D721Med (cell line): ENCODE measurements around the gene TMEM176B.

Experiments
- DNase-seq: peaks from one replicate; pipeline ENCODE4 v3.0.0; 2011; ENCODE audit warnings: low spot score; ENCODE audit not compliant: insufficient read length
- FAIRE-seq: peaks from 2 replicates; lab custom pipeline; 2011; peaks lifted over from hg19 to GRCh38; lab: Jason Lieb, UNC
- TF ChIP-seq, protein P1 (sequence below): IDR thresholded peaks from 2 replicates; pipeline ENCODE4 v1.5.1; 2012; ENCODE audit warnings: mild to moderate bottlenecking, control low read depth; ENCODE audit not compliant: insufficient read depth; ENCODE audit errors: missing control alignments

TMEM176B gene

DNA sequence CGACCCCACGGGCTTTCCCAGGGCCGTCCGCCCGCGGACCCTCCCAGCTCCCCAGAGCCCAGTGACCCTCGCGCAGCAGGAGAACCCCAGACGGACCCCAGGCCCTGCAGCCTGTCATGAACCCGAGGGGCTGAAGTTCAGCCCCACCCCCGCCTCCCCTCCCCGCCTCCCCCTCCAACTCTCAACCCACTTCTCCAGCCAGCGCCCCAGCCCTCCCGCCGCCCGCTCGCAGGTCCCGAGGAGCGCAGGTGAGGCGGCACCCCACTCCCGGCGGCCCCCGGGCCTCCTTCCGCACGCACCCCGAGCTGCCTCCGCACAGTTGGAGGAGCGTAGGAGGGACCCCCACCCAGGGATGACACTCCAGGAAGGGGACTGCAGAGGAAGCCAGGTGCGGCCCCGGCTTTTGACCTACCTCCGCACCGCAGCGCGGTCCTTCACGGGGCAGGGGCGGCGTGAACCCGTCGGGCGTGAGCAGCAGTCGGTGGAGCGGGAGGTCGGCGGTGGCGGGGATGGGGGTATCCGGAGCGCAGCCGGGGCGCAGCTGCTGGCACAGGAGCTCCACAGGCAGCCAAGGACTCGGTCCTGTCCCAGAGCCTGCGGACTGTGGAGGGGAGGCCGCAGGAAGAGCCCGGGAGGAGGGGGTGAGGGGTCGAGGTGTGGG, 547 bp upstream of the TMEM176B start, which contains the start of gene TMEM176A:
TMEM176A (plus strand) TSS at position 189 of the 661 bp plus-strand sequence. CDS start 782 bp downstream, outside the sequence.
- DNase-seq (no peak), FAIRE-seq (no peak)
- TF ChIP-seq, protein P1, sequence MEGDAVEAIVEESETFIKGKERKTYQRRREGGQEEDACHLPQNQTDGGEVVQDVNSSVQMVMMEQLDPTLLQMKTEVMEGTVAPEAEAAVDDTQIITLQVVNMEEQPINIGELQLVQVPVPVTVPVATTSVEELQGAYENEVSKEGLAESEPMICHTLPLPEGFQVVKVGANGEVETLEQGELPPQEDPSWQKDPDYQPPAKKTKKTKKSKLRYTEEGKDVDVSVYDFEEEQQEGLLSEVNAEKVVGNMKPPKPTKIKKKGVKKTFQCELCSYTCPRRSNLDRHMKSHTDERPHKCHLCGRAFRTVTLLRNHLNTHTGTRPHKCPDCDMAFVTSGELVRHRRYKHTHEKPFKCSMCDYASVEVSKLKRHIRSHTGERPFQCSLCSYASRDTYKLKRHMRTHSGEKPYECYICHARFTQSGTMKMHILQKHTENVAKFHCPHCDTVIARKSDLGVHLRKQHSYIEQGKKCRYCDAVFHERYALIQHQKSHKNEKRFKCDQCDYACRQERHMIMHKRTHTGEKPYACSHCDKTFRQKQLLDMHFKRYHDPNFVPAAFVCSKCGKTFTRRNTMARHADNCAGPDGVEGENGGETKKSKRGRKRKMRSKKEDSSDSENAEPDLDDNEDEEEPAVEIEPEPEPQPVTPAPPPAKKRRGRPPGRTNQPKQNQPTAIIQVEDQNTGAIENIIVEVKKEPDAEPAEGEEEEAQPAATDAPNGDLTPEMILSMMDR: no peak

DNA sequence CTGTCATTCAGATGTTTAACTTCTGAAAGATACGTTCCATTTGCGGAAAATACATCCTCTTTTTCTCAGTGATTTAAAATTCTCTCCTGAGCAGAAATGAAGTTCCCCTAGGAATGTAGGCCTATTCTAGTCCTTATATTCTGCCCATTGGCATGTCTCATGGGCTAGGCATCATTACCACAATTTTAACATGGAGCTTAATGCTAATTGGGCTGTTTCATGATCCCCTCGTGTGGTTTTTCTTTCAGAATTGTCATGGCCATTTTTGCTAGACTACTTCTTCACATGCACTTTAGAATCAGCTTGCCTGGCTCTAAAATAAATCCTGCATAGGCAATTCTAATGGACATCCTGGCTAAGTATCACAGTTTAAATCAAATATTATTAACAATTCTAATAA, 1.0 kb downstream of the TMEM176B start:
- TF ChIP-seq, protein P1: no peak
- FAIRE-seq (no peak), DNase-seq (no peak)

DNA sequence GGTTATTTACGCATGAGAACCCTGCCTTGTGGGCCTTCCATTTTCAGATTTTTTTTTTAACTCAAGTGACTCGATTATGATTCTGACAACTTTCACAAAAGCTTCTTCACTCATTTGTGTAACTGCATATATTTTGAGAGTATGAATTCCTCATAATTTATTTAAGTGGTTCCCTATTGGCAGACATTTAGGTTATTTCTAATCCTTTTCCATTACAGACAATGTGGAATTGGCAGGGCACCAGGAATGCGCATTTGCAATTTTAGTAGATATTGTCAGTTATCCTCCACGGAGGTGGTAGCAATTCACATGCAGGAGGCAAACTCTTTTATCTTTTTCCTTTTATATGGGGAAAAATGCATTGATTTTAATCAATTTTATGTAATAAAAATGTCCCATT, 2.5 kb downstream of the TMEM176B start:
- DNase-seq (no peak), FAIRE-seq (no peak)
- TF ChIP-seq, protein P1: no peak

DNA sequence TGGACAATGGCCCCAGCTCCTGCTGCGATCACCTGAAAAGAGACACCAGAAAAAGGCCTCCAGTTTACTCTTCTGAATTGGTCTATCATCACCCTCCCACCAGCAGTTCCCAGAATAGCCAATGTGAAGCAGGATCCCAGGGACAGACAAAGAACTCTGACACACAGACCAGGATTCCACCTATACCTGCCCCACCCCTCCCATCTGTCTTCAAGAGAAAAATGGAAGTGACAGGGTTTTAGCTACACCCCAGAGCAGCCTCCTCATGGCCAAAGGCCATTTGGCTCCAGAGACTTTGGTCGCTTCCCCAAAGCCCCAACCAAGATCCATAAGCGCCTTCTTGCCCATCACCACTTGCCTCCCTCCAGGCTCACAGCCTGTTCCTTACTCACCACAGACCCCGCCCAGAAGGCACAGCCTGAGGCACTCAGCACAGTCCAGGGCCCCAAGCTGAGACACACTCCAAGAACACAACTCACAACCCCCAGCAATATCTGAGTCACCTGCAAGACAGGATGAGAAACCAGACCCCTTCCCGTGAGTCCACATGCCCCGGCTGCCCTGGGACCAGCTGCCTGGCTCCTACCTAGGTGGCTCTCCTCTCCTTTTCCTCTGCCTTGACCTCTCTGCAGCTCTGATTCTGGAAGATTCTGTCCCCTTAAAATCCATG, 6.5 kb downstream of the TMEM176B start:
- TF ChIP-seq, protein P1: no peak
- no peak for FAIRE-seq

DNA sequence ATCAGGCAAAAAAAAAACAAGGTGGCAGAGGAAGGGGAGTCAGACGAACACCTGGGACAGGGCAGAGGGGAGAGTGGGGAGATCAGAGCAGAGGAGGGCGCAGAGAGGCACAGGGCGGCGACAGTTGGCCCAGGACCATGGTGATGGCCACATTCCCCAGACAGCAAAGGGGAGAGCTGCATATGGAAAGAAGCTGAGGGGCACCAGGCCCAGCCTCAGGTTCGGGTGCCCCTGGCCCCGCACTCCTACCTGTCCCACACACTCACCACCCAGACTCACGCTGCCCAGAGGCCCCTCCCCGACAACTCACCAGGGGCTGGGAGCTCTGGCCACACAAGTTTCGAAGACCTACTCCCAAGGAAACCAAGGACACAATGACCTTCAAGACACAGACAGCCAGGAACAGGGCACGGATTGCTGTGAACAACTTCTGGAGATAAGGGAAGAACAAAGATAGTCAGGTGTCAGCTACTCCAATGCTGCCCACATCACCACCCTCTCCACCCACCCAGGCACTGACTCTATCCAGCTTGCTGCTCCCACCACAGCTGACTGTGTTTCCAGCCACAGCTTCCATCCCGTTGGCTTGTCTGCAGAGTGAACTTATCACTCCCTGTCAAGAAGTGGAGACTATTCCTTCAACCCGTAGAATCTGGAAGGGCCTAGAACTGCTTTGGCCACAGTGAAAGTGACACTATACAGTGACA, 8.3 kb downstream of the TMEM176B start:
- DNase-seq (no peak), FAIRE-seq (no peak)
- TF ChIP-seq, protein P1: no peak

More for the DNA sequence above, 6.5 kb downstream of the TMEM176B start:
- no peak for DNase-seq

DNA sequence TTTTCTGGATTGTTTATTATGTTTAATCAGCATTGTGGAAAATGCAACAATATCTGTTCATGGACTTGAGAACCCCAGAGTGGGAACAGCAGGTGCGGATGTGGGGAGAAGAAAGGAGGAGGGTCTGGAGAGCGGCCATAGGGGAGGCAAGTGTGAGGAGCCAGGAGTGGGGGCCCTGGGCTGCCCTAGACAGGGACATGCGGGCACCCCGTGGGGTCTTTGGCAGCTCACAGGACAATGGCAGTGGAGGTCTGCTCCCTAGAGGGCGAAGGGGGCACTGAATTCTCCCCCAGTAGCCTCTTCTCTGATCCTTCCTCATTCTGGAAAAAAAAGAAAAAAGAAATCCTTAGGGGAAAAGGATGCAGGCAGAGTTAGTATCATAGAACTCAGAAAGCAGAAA, 8.9 kb downstream of the TMEM176B start:
- no peak for FAIRE-seq
- TF ChIP-seq, protein P1: no peak

More for the DNA sequence above, 8.9 kb downstream of the TMEM176B start:
- no peak for DNase-seq
